AG04450 (cell line): ENCODE results near the gene C10orf88. TPM values are rescaled to one million over a fixed set of nuclear protein-coding genes. Genes with fewer than 3 reads are reported as not detected.

ENCODE experiments used
- CTCF ChIA-PET: fragments of 300-600, 350-600 bp; formaldehyde crosslinking; extraction: SDS; loops from one replicate; lab custom pipeline; 2022; ENCODE audit warnings: antibody characterized with exemption, inconsistent platforms; lab: Charles Lee
- POLR2A ChIA-PET: fragments of 350-600 bp; formaldehyde crosslinking; extraction: SDS; loops from one replicate; lab custom pipeline; 2021; ENCODE audit warnings: antibody characterized with exemption, inconsistent platforms; lab: Yijun Ruan, JAX
- DNase-seq: peaks from one replicate; pipeline ENCODE4 v3.0.0-alpha.2; 2011; ENCODE audit warnings: low read depth, low spot score
- H3K27ac ChIP-seq: one replicate; pipeline ENCODE4 v1.5.1; 2012; ENCODE audit warnings: low read depth, low read length, control low read depth
- H3K27me3 ChIP-seq: one replicate; pipeline ENCODE4 v1.6.0; 2012; ENCODE audit warnings: low read length; ENCODE audit not compliant: control insufficient read depth, insufficient read depth
- H3K4me3 ChIP-seq: 2 replicates; pipeline ENCODE4 v1.5.1; 2011; ENCODE audit warnings: mild to moderate bottlenecking, low read depth, low read length, control low read depth
- H3K9me3 ChIP-seq: 2 replicates; pipeline ENCODE4 v1.5.1; 2012; ENCODE audit warnings: low read length; ENCODE audit not compliant: control insufficient read depth, insufficient read depth
- CTCF ChIP-seq: IDR thresholded peaks from 2 replicates; pipeline ENCODE4 v1.5.1; 2011; ENCODE audit warnings: low read depth, low read length, control low read depth, inconsistent platforms
- polyA plus RNA-seq: library from polyadenylated mRNA; depleted of rRNA; stranded (reverse); fragments of >200 nt; gene quantifications from 2 replicates; pipeline ENCODE4 v1.2.3, GENCODE V29; 2011

C10orf88 gene
- polyA plus RNA-seq, 1 experiment = 8.6 TPM

GRCh38 chr10:122981066-122981464 lies 27.0 kb upstream of the C10orf88 start:
- Histone ChIP-seq H3K9me3 (no peaks in the 10 kb centered on the region), H3K27ac (no peak overlapping the region), H3K4me3 (peak overlapping the region; percentile 88), H3K27me3 (no peaks in the 10 kb centered on the region)
- ChIA-PET POLR2A (interaction anchor here (1.1 to 1.5 kb wide), 2 partner anchors 27 kb away, joined by 3 to 8 read pairs; partner anchors contain the start of genes C10orf88 and IKZF5), CTCF (interaction anchor here (0.6 to 5.2 kb wide), 24 partner anchors 9 to 1408 kb away, joined by 3 to 43 read pairs (median 4); partner anchors contain the start of genes ACADSB, C10orf88 and IKZF5)
- DNase-seq = no peak
- peak; percentile 59 for TF ChIP-seq CTCF

GRCh38 chr10:122980209-122981065 lies 26.4 kb upstream of the C10orf88 start, which contains the start of gene PSTK:
Gene PSTK, plus strand, starts transcription at chr10:122980401. Its CDS starts 79 bp downstream, at chr10:122980480.
- peak; percentile 79 for DNase-seq
- H3K27ac ChIP-seq = peak within 1 kb of the TSS; percentile 93
- ChIA-PET POLR2A (interaction anchor here (0.6 to 1.5 kb wide), 3 partner anchors 26 to 29 kb away, joined by 3 to 8 read pairs (median 3); partner anchors contain the start of genes C10orf88 and IKZF5), CTCF (interaction anchor here (0.6 to 5.2 kb wide), 29 partner anchors 9 to 1409 kb away, joined by 3 to 43 read pairs (median 4); partner anchors contain the start of genes ACADSB, C10orf88 and IKZF5)
- no peaks in the 10 kb centered on the region for H3K9me3 ChIP-seq
- H3K4me3 ChIP-seq = peak within 1 kb of the TSS; percentile 88
- TF ChIP-seq CTCF = peak; percentile 94
- no peaks in the 10 kb centered on the region for H3K27me3 ChIP-seq

GRCh38 chr10:122974543-122975064 lies 20.6 kb upstream of the C10orf88 start:
- TF ChIP-seq CTCF = no peak
- ChIA-PET POLR2A (no interaction called here), CTCF (no interaction called here)
- DNase-seq = no peak
- no peaks in the 10 kb centered on the region for H3K9me3 ChIP-seq
- no peak overlapping the region for H3K4me3 ChIP-seq
- H3K27me3 ChIP-seq = no peaks in the 10 kb centered on the region
- no peak overlapping the region for H3K27ac ChIP-seq

GRCh38 chr10:122974023-122974422 lies 20.0 kb upstream of the C10orf88 start:
- CTCF ChIA-PET = no interaction called here
- TF ChIP-seq CTCF = no peak
- Histone ChIP-seq H3K4me3 (no peak overlapping the region), H3K27ac (no peak overlapping the region), H3K9me3 (no peaks in the 10 kb centered on the region), H3K27me3 (no peaks in the 10 kb centered on the region)
- no peak for DNase-seq
- POLR2A ChIA-PET = no interaction called here
